K562 (cell line): ENCODE results near the gene SOAT2. TPM values are rescaled to one million over a fixed set of nuclear protein-coding genes. Genes with fewer than 3 reads are reported as not detected.

ENCODE experiments used
- ARID1B ChIP-seq: fragments of 450-650 bp; IDR thresholded peaks from 2 replicates; pipeline ENCODE4 v1.6.1; 2016; ENCODE audit warnings: antibody characterized with exemption, mild to moderate bottlenecking, inconsistent platforms
- ARID2 ChIP-seq: fragments of 450-650 bp; IDR thresholded peaks from 2 replicates; pipeline ENCODE4 v1.6.1; 2017; ENCODE audit warnings: antibody characterized with exemption, mild to moderate bottlenecking
- CHCHD3 ChIP-seq: fragments of 250-450 bp; sonication (Bioruptor Pico); IDR thresholded peaks from 2 replicates; pipeline ENCODE4 v2.1.2; 2022; ENCODE audit warnings: mild to moderate bottlenecking
- CTBP1 ChIP-seq: fragments of 450-650 bp; IDR thresholded peaks from 2 replicates; pipeline ENCODE4 v1.6.1; 2016; ENCODE audit warnings: borderline replicate concordance
- CXXC5 ChIP-seq: fragments of 250-450 bp; sonication (Bioruptor Pico); IDR thresholded peaks from 2 replicates; pipeline ENCODE4 v1.8.0; 2022; ENCODE audit warnings: inconsistent platforms, mild to moderate bottlenecking, moderate library complexity
- DDX20 ChIP-seq: fragments of 450-650 bp; IDR thresholded peaks from 2 replicates; pipeline ENCODE4 v1.6.1; 2016; ENCODE audit warnings: missing genetic modification characterization, low read depth, mild to moderate bottlenecking, missing compliant biosample characterization, moderate library complexity
- EGR1 ChIP-seq: fragments of 450-650 bp; conservative IDR thresholded peaks from 2 replicates; pipeline ENCODE4 v1.6.1; 2017; ENCODE audit warnings: mild to moderate bottlenecking
- EHMT2 ChIP-seq: fragments of 450-650 bp; IDR thresholded peaks from 2 replicates; pipeline ENCODE4 v1.6.1; 2018; ENCODE audit warnings: antibody characterized with exemption
- HDAC2 ChIP-seq: fragments of 450-650 bp; IDR thresholded peaks from 2 replicates; pipeline ENCODE4 v1.6.1; 2016; ENCODE audit warnings: mild to moderate bottlenecking
- HNRNPL ChIP-seq: fragments of 200-400 bp; formaldehyde crosslinking; IDR thresholded peaks from 2 replicates; pipeline ENCODE4 v1.6.1; 2017; ENCODE audit warnings: low read depth, mild to moderate bottlenecking, low read length
- JUN ChIP-seq, 2 experiments: sonication (generic) in 1 of 2; formaldehyde crosslinking in 1 of 2; IDR thresholded peaks; 2 replicates each; pipeline versions ENCODE4 v1.6.1 to v1.8.0; 2012 to 2022; ENCODE audit warnings: borderline replicate concordance in 2 of 2, mild to moderate bottlenecking in 2 of 2, improper control_type of control experiment in 1 of 2, low read depth in 1 of 2, low read length in 1 of 2, missing genetic modification reagents in 1 of 2
- JUNB ChIP-seq: fragments of 450-650 bp; formaldehyde crosslinking; conservative IDR thresholded peaks from 2 replicates; pipeline ENCODE4 v1.4.0; 2020; ENCODE audit warnings: mild to moderate bottlenecking
- KDM4B ChIP-seq, 2 experiments: fragments of 450-650 bp in 1 of 2; sonication (generic) in 1 of 2; IDR thresholded peaks; 2 replicates each; pipeline ENCODE4 v1.6.1; 2016 to 2017; ENCODE audit warnings: borderline replicate concordance in 2 of 2, antibody characterized with exemption in 1 of 2, low read depth in 1 of 2, mild to moderate bottlenecking in 1 of 2
- KLF13 ChIP-seq: fragments of 450-650 bp; IDR thresholded peaks from 2 replicates; pipeline ENCODE4 v1.6.1; 2016; ENCODE audit warnings: missing genetic modification characterization, low read depth, mild to moderate bottlenecking, missing compliant biosample characterization, moderate library complexity, borderline replicate concordance
- NFIC ChIP-seq: fragments of 450-650 bp; IDR thresholded peaks from 2 replicates; pipeline ENCODE4 v1.6.1; 2017; ENCODE audit warnings: mild to moderate bottlenecking, inconsistent platforms
- NUFIP1 ChIP-seq: fragments of 450-650 bp; IDR thresholded peaks from 2 replicates; pipeline ENCODE4 v1.6.1; 2018; ENCODE audit not compliant: partially characterized antibody
- PHB ChIP-seq: fragments of 250-450 bp; sonication (Bioruptor Pico); IDR thresholded peaks from 2 replicates; pipeline ENCODE4 v1.5.0; 2021
- POLR2G ChIP-seq: fragments of 200-400 bp; formaldehyde crosslinking; IDR thresholded peaks from 2 replicates; pipeline ENCODE4 v1.6.1; 2017; ENCODE audit warnings: low read depth, mild to moderate bottlenecking, antibody characterized with exemption, low read length, moderate library complexity
- PTRF ChIP-seq: fragments of 450-650 bp; IDR thresholded peaks from 2 replicates; pipeline ENCODE4 v1.6.1; 2016; ENCODE audit warnings: mild to moderate bottlenecking, missing genetic modification characterization, missing compliant biosample characterization
- RBM34 ChIP-seq: fragments of 200-400 bp; formaldehyde crosslinking; IDR thresholded peaks from 2 replicates; pipeline ENCODE4 v1.6.1; 2018; ENCODE audit warnings: low read length, borderline replicate concordance; ENCODE audit not compliant: insufficient read depth
- SMARCC2 ChIP-seq: fragments of 450-650 bp; IDR thresholded peaks from 2 replicates; pipeline ENCODE4 v1.6.1; 2017; ENCODE audit warnings: antibody characterized with exemption, moderate library complexity, mild to moderate bottlenecking, low read depth
- SP1 ChIP-seq: sonication (generic); formaldehyde crosslinking; IDR thresholded peaks from 2 replicates; pipeline ENCODE4 v1.8.1; 2022; ENCODE audit warnings: mild to moderate bottlenecking, missing genetic modification reagents
- STAG1 ChIP-seq: sonication (generic); formaldehyde crosslinking; IDR thresholded peaks from 2 replicates; pipeline ENCODE4 v1.5.0; 2020; ENCODE audit warnings: missing genetic modification reagents, borderline replicate concordance
- TAF7 ChIP-seq: fragments of 450-650 bp; IDR thresholded peaks from 2 replicates; pipeline ENCODE4 v1.6.1; 2016; ENCODE audit warnings: missing genetic modification characterization, missing compliant biosample characterization
- ZC3H4 ChIP-seq: sonication (generic); formaldehyde crosslinking; IDR thresholded peaks from 2 replicates; pipeline ENCODE4 v1.9.0; 2021; ENCODE audit warnings: missing genetic modification reagents, borderline replicate concordance
- ZFX ChIP-seq: sonication (generic); formaldehyde crosslinking; IDR thresholded peaks from 2 replicates; pipeline ENCODE4 v1.8.0; 2022; ENCODE audit warnings: mild to moderate bottlenecking, missing genetic modification reagents, moderate library complexity
- ZKSCAN3 ChIP-seq: fragments of 250-450 bp; sonication (Bioruptor Pico); IDR thresholded peaks from 2 replicates; pipeline ENCODE4 v1.4.0; 2020
- ZNF212 ChIP-seq: fragments of 450-650 bp; formaldehyde crosslinking; IDR thresholded peaks from 2 replicates; pipeline ENCODE4 v1.4.0; 2020; ENCODE audit warnings: mild to moderate bottlenecking
- ZNF23 ChIP-seq: fragments of 250-450 bp; sonication (Bioruptor Pico); IDR thresholded peaks from 2 replicates; pipeline ENCODE4 v1.4.0; 2020; ENCODE audit warnings: mild to moderate bottlenecking
- ZNF586 ChIP-seq: fragments of 450-650 bp; formaldehyde crosslinking; conservative IDR thresholded peaks from 2 replicates; pipeline ENCODE4 v1.4.0; 2020; ENCODE audit warnings: mild to moderate bottlenecking, moderate library complexity
- ZNF589 ChIP-seq: fragments of 200-800 bp; sonication (Bioruptor generic); IDR thresholded peaks from 2 replicates; pipeline ENCODE4 v1.6.1; 2016; ENCODE audit warnings: low read depth, missing genetic modification characterization, missing compliant biosample characterization
- ZNF695 ChIP-seq: fragments of 450-650 bp; formaldehyde crosslinking; IDR thresholded peaks from 2 replicates; pipeline ENCODE4 v1.4.0; 2020; ENCODE audit warnings: mild to moderate bottlenecking, moderate library complexity
- ZNF780A ChIP-seq: fragments of 250-450 bp; sonication (Bioruptor Pico); IDR thresholded peaks from 2 replicates; pipeline ENCODE4 v1.5.0; 2021; ENCODE audit warnings: mild to moderate bottlenecking
- polyA plus RNA-seq, 8 experiments: library from polyadenylated mRNA; depleted of rRNA in 4 of 8; stranded (reverse) in 5 of 8; unstranded in 3 of 8; fragments of >200 nt; fragmentation: Nextera tagmentation in 2 of 8; fragmentation: Illumina TruSeq in 1 of 8; extraction: Ambion mirVana in 2 of 8; extraction: Trizol in 1 of 8; gene quantifications; 2 replicates each; pipeline versions ENCODE4 v1.2.1 to v1.2.3, GENCODE V29; 2011 to 2014; ENCODE audit warnings: inconsistent platforms in 1 of 8, missing spikeins in 1 of 8
- total RNA-seq, 7 experiments: library from RNA; depleted of rRNA in 6 of 7; stranded (reverse); fragments of >200 nt in 6 of 7; fragmentation: Illumina TruSeq in 2 of 7; extraction: Trizol in 2 of 7; gene quantifications; 2 replicates each; pipeline versions ENCODE4 v1.2.1 to v1.2.3, GENCODE V29; 2011 to 2021; ENCODE audit warnings: low replicate concordance in 1 of 7

Gene SOAT2
- total and polyA plus RNA-seq, 9 of the 15 experiments (the other 6 are each of a cell fraction or from before 2014, with no cell fraction given): 0.04 TPM; not detected in 8

DNA sequence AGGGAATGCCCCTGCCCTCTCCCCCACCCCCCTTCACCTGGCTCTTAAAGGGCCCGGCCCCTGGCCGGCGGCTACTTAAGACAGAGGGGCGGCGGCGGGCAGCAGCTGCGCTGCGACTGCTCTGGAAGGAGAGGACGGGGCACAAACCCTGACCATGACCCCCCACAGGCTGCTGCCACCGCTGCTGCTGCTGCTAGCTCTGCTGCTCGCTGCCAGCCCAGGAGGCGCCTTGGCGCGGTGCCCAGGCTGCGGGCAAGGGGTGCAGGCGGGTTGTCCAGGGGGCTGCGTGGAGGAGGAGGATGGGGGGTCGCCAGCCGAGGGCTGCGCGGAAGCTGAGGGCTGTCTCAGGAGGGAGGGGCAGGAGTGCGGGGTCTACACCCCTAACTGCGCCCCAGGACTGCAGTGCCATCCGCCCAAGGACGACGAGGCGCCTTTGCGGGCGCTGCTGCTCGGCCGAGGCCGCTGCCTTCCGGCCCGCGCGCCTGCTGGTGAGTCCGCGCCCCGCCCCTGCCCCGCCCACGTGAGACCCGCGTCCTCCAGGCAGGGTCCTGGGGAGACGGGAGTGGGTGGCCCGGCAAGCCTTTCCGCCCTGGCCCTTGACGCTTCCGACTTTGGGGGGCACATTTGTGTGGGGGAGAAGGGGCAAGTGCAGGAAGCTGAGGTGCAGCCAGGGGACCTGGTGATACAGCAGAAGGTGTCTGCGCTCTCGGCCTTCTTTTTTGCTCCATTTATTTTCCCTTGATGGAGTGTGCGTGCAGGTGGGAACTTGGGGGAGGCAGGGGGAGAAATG, 5.5 kb upstream of the SOAT2 start, which contains the start of gene IGFBP6 (continued):
- TF ChIP-seq SMARCC2: no peak
- TF ChIP-seq POLR2G: peak; percentile 84
- TF ChIP-seq ZNF695 (CRISPR knock-in tag): no peak
- 0 out of 2 replicates have a peak, but pooled peaks have one; percentile 14 for TF ChIP-seq TAF7 (tag)
- TF ChIP-seq CTBP1: peak; percentile 43; the same call in 1 of the 2 replicates
- 0 out of 2 replicates have a peak, but pooled peaks have one; percentile 54 for TF ChIP-seq HNRNPL
- no peak for TF ChIP-seq KDM4B (IDR thresholded peaks at IDR 0.05; ENCODE audit: borderline replicate concordance in 2 of 2, low read depth in 1 of 2)
- no peak for TF ChIP-seq JUNB
- TF ChIP-seq CHCHD3 (CRISPR knock-in tag): no peak
- TF ChIP-seq ZC3H4 (CRISPR knock-in tag): no peak
- no peak for TF ChIP-seq DDX20
- peak; percentile 80 for TF ChIP-seq EGR1
- TF ChIP-seq CXXC5 (CRISPR knock-in tag): peak; percentile 47
- no peak for TF ChIP-seq ZNF23 (CRISPR knock-in tag)
- no peak for TF ChIP-seq EHMT2
- no peak for TF ChIP-seq ZNF780A (CRISPR knock-in tag)
- TF ChIP-seq PTRF (tag): no peak
- no peak for TF ChIP-seq ARID2
- no peak for TF ChIP-seq JUN (IDR thresholded peaks at IDR 0.05; ENCODE audit: borderline replicate concordance, low read depth, low read length)
- no peak for TF ChIP-seq JUN (CRISPR knock-in tag; IDR thresholded peaks at IDR 0.05; ENCODE audit: borderline replicate concordance)
- TF ChIP-seq ZNF586 (CRISPR knock-in tag): no peak
- no peak for TF ChIP-seq HDAC2
- no peak for TF ChIP-seq STAG1 (CRISPR knock-in tag)
- TF ChIP-seq ZNF589 (CRISPR knock-in tag): no peak
- TF ChIP-seq KLF13 (tag): no peak; the same call in 1 of the 2 replicates
- TF ChIP-seq PHB (CRISPR knock-in tag): no peak
- TF ChIP-seq RBM34: no peak
- no peak for TF ChIP-seq ZNF212 (CRISPR knock-in tag)
- TF ChIP-seq ZKSCAN3: no peak
- peak; percentile 74 for TF ChIP-seq ZFX (CRISPR knock-in tag)
- peak; percentile 72 for TF ChIP-seq SP1 (CRISPR knock-in tag)
- TF ChIP-seq NFIC: peak; percentile 83
- TF ChIP-seq NUFIP1: no peak
- TF ChIP-seq ARID1B: no peak
